Measurements from ENCODE around the gene LRR1. TPM values are rescaled to one million over a fixed set of nuclear protein-coding genes. Genes with fewer than 3 reads are reported as not detected.
"Not testable (repeated sequence)": the region's sequence is repeated elsewhere in the genome, so short reads cannot be mapped to it uniquely, and the experiment has no call there.

LRR1 gene
- total RNA-seq, 1 donor from 2014 or later: 42.0 TPM

DNA sequence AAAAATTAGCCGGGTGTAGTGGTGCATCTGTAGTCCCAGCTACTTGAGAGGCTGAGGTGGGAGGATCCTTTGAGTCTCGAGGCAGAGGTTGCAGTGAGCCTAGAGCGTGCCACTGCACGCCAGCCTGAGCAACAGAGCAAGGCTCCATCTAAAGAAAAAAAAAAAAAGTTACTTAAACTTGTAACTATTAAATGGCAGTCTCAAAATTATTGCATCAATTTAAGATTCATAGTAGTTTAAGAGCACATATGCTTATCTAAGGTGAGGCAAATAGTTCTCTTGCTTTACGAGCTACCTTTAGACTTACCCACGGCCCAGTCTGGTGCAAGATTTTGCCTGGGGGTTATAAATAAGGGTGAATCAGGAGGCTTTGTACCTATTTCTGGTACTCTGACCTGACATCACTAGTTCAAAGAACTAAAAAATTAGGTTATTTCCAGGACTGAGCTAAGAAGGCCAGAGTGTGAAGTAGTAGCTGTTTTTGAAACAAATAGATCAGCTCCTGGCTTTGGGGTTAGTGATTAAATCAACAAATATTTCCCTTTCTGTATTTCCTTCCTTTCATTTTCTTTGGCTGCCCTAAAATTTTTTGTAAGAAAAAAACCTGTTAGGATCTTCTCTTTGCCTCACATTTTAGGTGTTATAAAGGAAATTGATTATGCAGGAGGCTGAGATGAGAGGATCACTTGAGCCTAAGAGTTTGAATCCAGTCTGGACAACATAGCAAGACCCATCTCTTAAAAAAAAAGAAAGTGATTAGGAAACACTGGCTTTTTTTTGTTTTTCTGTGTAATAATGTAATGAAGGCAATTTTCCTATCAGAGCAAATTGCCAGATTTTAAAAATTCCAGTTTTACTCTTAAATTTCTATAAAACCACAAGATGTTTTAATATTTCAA lies 25.4 kb downstream of the LRR1 start:
- intact Hi-C loops (cut with micrococcal nuclease): loop anchor here (1.0 to 5.0 kb wide), 3 partner anchors 10 to 738 kb away; no protein-coding TSS in a partner anchor

- intact Hi-C loops (cut with micrococcal nuclease): loop anchor here (1.0 kb wide), 11 partner anchors 10 to 888 kb away; partner anchors contain the start of genes LRR1, MGAT2, POLE2 and RPL36AL
These were observed 35.2 kb downstream of the LRR1 start for GRCh38 chr14:49633640-49634546.

DNA sequence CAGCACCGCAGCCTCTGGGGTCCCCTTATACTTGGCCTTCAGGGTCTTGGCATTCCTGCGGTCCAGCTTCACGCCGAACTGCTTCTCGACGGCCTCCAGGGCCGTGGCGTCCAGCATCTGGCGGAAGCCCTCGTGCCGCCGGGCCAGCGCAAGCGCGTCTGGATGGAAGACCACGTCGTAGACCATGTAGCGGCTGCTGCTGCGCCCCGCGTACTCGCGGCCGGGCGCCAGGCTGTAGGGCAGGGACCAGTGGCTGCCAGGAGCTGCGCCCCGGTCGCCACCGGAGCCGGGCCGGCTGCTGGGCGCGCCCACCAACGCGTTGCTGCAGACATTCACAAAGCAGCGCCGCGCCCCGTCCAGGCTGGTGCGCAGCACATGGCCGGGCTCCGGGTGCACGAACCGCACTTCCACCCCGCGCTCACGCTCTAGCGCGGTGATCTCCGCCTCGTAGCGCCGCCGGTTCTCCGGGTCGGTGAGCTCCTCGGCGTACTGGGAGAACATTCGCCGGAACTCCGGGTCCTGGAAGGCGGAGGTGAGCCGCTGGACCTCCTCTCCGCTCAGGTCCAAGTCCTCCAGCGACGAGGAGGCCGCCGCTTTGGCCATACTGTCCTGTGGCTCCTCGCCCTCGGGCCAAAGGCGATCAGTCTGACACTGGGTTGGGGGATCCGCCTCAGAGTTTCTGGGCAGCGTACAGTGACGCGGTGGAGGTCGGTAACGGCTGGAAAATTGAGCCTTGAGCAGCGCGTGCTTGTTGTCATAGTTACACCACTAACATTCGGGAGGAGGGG lies 36.0 kb downstream of the LRR1 start, which contains the start of gene DNAAF2:
Gene DNAAF2, minus strand, starts transcription at position 698 of the 788 bp plus-strand sequence. Its CDS starts 95 bp downstream, at position 603.
- intact Hi-C loops (cut with micrococcal nuclease): loop anchor here (1.0 kb wide), 12 partner anchors 10 to 888 kb away; partner anchors contain the start of genes LRR1, MGAT2, POLE2 and RPL36AL

- intact Hi-C loops (cut with micrococcal nuclease): no loop called here
These were observed 38.1 kb downstream of the LRR1 start for GRCh38 chr14:49636866-49637265.

GRCh38 chr14:49637534-49638078 lies 38.9 kb downstream of the LRR1 start:
- intact Hi-C loops (cut with micrococcal nuclease): no loop called here

GRCh38 chr14:49640540-49641417 lies 42.0 kb downstream of the LRR1 start:
- intact Hi-C loops (cut with micrococcal nuclease): no loop called here

DNA sequence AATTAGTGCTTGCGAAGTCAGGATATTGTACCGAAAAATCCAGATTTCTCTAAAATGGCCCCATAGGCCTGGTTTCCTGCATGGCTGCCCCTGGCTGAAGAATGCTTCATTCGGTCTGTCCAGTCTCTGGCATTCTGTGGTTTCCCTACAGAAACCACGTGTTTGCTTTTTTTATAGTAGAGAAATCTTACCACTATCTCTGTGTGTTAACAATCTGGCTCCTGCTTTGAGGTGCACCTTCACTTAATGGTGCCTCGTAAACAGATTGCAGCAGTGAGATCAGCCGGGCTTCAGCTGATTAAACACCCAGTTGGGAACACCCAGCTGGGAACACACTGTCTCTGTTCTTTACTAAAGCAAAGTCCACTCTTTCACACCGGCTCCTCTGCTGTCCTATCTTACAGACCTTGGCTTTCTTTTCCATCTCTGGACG lies 43.0 kb downstream of the LRR1 start:
- intact Hi-C loops (cut with micrococcal nuclease): no loop called here

DNA sequence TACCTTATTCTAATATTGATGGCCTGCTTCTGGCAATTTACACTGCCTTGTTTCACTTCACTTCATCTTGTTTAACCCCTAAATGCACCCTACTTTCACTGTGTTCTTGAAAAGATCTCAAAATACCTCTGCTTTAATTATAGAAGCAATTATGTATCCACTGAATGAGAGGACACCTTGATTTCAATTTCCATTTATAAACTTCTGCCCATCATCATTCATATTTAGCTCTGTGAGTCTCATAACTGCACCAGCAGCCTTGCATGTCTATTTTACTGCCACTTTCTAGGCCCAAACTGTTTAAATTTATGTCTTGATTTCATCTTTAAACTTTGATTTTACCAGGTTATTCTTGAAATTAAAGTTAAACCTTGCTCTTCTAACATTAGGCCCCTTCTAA lies 43.4 kb downstream of the LRR1 start:
- intact Hi-C loops (cut with micrococcal nuclease): no loop called here

DNA sequence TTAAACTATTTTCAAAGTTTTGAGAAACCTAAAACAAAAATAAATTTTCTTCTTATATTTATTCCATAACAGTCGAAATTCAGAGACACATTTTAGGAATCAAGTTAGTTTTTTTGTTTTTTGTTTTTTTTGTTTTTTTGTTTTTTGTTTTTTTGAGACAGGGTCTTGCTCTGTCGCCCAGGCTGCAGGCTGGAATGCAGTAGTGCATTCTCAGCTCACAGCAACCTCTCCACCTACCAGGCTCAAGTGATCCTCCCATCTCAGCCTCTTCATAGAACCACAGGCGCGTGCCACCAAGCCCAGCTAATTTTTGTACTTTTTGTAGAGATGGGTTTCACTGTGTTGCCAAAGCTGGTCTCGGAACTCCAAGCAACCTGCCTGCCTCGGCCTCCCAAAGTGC lies 54.8 kb downstream of the LRR1 start:
- intact Hi-C loops (cut with micrococcal nuclease): no loop called here

DNA sequence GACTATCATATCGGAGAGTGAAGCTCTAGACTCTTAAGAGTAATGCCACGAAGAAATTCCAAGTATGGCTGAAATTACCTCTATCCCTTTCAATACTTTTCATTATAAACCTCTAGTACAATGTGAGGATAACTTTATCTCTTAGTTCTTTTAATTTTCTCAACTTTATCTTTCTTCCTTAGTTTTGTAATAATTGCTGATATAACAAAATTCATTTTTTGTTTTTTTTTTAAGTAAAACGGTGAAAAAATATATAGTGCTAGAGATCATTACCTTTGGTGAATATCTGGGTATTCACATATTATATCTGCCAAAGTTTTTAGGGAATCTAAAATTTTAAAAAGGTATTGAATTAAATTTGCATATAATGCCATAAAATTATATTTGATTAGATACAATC lies 55.8 kb downstream of the LRR1 start:
- intact Hi-C loops (cut with micrococcal nuclease): no loop called here

- intact Hi-C loops (cut with micrococcal nuclease): not testable (repeated sequence)
These were observed 58.8 kb downstream of the LRR1 start for GRCh38 chr14:49657500-49657899.

DNA sequence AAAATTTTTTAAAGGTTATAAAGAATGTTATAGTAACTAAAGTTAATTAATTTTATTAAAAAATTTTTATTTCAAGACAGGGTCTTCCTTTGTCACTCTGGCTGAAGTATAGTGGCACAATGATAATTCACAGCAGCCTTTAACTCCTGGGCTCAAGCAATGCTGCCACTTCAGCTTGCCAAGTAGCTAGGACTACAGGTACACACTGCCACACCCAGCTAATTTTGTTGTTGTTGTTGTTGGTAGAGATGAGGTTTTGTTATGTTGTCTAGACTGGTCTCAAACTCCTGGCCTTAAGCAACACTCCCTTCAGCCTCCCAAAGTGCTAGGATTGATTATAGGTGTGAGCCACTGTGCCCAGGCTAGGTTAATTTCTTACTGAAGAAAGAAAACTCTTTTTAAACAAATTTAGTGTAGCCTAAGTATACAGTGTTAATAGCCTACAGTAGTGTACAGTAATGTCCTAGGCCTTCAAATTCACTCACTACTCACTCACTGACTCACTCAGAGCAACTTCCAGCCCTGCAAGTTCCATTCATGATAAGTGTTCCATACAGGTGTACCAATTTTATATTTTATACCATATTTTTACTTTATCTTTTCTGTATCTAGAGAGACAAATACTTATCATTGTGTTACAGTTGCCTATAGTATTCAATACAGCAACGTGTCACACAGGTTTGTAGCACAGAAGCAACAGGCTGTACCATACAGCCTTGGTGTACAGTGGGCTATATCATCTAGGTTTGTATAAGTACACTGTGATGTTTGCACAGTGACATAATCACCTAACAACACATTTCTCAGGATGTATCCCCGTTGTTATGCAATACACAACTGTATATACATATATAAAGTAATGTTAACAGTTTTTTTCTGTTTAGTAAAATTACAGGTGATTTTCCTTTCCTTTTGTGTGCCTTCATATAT lies 61.1 kb downstream of the LRR1 start:
- intact Hi-C loops (cut with micrococcal nuclease): no loop called here

Other genes with a start within 250 kb of the LRR1 start
- 1,725 and 1,787 TPM in 2 replicates for gene RPS29, start 12.6 kb upstream of the LRR1 start, total RNA-seq
- gene RPL36AL, start 21.7 kb downstream of the LRR1 start, total RNA-seq: 228 and 234 TPM in 2 replicates
- gene MGAT2, start 21.9 kb downstream of the LRR1 start, total RNA-seq: 77.3 and 83.8 TPM in 2 replicates
- gene DNAAF2, start 36.3 kb downstream of the LRR1 start, total RNA-seq: 6.3 and 7.3 TPM in 2 replicates
- 23.9 and 25.5 TPM in 2 replicates for gene POLE2, start 89.3 kb downstream of the LRR1 start, total RNA-seq
- gene KLHDC1, start 94.2 kb downstream of the LRR1 start, total RNA-seq: 2.0 and 2.5 TPM in 2 replicates
- gene KLHDC2, start 169.2 kb downstream of the LRR1 start, total RNA-seq: 27.9 and 31.6 TPM in 2 replicates

Data from T-helper 1 cell treated with Interleukin-12 subunit alpha and Interleukin-12 subunit beta and Interleukin-4 antibody, amounts not matched to agents 30 ng/mL and 1 ng/mL, for 36 hours (primary cell).